ENCODE data around the gene CFB. TPM values are rescaled to one million over a fixed set of nuclear protein-coding genes. Genes with fewer than 3 reads are reported as not detected.

Gene CFB
- total and polyA plus RNA-seq, 2 of the 13 experiments (the other 11 are each of a cell fraction or from before 2014, with no cell fraction given), result 171 to 513 TPM

DNA sequence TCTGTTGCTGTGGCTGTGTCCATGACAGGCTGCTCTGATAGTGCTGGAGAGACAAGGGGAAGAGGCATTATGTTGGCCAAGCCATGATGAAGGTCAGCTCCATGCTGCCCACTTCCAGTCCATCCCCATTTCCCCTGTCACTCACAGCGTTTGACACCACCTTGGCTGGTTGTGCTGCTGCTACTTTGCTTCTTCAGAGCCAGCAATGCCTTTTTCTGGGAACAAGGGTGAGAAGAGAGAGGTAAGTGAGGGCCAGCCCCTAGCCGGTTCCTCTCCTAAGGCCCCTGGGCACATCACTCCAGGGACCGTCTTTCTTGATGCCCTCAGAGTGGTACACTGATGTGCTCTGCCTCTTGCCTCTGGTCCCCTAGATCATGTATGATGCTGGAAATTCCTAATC, 10.9 kb downstream of the CFB start (continued):
- TF ChIP-seq, protein P1, sequence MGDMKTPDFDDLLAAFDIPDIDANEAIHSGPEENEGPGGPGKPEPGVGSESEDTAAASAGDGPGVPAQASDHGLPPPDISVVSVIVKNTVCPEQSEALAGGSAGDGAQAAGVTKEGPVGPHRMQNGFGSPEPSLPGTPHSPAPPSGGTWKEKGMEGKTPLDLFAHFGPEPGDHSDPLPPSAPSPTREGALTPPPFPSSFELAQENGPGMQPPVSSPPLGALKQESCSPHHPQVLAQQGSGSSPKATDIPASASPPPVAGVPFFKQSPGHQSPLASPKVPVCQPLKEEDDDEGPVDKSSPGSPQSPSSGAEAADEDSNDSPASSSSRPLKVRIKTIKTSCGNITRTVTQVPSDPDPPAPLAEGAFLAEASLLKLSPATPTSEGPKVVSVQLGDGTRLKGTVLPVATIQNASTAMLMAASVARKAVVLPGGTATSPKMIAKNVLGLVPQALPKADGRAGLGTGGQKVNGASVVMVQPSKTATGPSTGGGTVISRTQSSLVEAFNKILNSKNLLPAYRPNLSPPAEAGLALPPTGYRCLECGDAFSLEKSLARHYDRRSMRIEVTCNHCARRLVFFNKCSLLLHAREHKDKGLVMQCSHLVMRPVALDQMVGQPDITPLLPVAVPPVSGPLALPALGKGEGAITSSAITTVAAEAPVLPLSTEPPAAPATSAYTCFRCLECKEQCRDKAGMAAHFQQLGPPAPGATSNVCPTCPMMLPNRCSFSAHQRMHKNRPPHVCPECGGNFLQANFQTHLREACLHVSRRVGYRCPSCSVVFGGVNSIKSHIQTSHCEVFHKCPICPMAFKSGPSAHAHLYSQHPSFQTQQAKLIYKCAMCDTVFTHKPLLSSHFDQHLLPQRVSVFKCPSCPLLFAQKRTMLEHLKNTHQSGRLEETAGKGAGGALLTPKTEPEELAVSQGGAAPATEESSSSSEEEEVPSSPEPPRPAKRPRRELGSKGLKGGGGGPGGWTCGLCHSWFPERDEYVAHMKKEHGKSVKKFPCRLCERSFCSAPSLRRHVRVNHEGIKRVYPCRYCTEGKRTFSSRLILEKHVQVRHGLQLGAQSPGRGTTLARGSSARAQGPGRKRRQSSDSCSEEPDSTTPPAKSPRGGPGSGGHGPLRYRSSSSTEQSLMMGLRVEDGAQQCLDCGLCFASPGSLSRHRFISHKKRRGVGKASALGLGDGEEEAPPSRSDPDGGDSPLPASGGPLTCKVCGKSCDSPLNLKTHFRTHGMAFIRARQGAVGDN (CRISPR knock-in tag; IDR thresholded peaks at IDR 0.05), result no peak
- TF ChIP-seq, protein P2, sequence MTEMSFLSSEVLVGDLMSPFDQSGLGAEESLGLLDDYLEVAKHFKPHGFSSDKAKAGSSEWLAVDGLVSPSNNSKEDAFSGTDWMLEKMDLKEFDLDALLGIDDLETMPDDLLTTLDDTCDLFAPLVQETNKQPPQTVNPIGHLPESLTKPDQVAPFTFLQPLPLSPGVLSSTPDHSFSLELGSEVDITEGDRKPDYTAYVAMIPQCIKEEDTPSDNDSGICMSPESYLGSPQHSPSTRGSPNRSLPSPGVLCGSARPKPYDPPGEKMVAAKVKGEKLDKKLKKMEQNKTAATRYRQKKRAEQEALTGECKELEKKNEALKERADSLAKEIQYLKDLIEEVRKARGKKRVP (CRISPR knock-in tag; IDR thresholded peaks at IDR 0.05), result no peak
- TF ChIP-seq, protein P3, sequence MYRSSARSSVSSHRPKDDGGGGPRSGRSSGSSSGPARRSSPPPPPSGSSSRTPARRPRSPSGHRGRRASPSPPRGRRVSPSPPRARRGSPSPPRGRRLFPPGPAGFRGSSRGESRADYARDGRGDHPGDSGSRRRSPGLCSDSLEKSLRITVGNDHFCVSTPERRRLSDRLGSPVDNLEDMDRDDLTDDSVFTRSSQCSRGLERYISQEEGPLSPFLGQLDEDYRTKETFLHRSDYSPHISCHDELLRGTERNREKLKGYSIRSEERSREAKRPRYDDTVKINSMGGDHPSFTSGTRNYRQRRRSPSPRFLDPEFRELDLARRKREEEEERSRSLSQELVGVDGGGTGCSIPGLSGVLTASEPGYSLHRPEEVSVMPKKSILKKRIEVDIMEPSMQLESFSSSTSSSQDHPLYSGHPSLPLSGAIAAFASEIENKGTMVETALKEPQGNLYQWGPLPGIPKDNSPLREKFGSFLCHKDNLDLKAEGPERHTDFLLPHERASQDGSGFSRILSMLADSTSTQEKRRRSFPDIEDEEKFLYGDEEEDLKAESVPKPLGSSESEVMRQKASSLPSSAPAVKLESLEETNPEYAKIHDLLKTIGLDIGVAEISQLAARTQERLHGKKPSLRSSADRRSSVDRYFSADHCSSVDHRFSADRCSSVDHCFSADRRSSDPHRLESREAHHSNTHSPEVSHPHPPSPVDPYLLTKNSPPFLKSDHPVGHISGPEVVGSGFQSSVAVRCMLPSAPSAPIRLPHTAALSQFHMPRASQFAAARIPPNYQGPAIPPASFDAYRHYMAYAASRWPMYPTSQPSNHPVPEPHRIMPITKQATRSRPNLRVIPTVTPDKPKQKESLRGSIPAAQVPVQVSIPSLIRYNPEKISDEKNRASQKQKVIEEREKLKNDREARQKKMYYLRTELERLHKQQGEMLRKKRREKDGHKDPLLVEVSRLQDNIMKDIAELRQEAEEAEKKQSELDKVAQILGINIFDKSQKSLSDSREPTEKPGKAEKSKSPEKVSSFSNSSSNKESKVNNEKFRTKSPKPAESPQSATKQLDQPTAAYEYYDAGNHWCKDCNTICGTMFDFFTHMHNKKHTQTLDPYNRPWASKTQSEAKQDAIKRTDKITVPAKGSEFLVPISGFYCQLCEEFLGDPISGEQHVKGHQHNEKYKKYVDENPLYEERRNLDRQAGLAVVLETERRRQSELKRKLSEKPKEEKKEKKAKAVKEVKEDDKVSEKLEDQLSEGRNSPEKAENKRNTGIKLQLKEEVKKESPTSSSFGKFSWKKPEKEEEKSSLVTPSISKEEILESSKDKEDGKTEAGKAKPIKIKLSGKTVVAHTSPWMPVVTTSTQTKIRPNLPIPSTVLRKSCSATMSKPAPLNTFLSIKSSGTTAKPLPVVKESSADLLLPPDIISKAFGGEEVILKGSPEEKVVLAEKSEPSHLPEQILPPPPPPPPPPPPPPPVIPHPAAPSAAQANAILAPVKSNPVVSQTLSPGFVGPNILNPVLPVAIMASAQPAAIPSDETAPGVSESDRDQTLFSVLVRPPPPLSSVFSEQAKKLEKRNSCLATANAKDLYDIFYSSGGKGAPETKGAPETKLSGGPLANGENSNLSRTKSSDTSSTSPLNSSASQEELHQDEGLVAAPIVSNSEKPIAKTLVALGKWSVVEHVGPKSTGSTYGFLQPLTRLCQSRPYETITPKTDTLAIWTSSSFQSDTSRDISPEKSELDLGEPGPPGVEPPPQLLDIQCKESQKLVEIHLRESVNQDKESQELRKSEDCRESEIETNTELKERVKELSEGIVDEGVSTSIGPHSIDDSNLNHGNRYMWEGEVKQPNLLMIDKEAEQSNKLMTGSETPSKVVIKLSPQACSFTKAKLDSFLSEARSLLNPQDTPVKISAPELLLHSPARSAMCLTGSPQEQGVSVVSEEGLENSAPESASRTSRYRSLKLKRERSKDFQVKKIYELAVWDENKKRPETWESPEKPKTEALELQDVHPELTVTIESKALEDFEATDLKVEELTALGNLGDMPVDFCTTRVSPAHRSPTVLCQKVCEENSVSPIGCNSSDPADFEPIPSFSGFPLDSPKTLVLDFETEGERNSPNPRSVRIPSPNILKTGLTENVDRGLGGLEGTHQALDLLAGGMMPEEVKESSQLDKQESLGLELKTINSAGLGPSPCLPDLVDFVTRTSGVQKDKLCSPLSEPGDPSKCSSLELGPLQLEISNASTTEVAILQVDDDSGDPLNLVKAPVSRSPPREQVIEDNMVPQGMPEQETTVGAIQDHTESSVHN (CRISPR knock-in tag; IDR thresholded peaks at IDR 0.05), result no peak
